Prostate gland (tissue), 2 donors: Measurements from ENCODE around the gene TMEM266. TPM values are rescaled to one million over a fixed set of nuclear protein-coding genes. Genes with fewer than 3 reads are reported as not detected.
A peak's percentile ranks its signal among the peaks of the same experiment; 100 is the strongest.
"Not testable (repeated sequence)": the region's sequence is repeated elsewhere in the genome, so short reads cannot be mapped to it uniquely, and the experiment has no call there.

Source experiments
- DNase-seq: peaks from one replicate; pipeline ENCODE4 v3.0.0-alpha.2; 2019; ENCODE audit warnings: low spot score
- H3K27ac ChIP-seq, 2 donors: fragments of 200-600 bp; sonication (generic); 2 replicates each; pipeline ENCODE4 v1.5.1; 2017 to 2019
- H3K27me3 ChIP-seq: fragments of 200-600 bp; sonication (generic); replicated peaks from 2 replicates; pipeline ENCODE4 v1.5.1; 2019; ENCODE audit not compliant: insufficient read depth
- H3K36me3 ChIP-seq, 2 donors: fragments of 200-600 bp; sonication (generic); 1 replicate in 1 of 2; 2 replicates in 1 of 2; pipeline versions ENCODE4 v1.5.1 to v1.8.1; 2017 to 2019
- H3K4me1 ChIP-seq: fragments of 200-600 bp; sonication (generic); replicated peaks from 2 replicates; pipeline ENCODE4 v1.5.1; 2019
- H3K4me3 ChIP-seq, 2 donors: fragments of 200-600 bp; sonication (generic); 2 replicates each; pipeline ENCODE4 v1.5.1; 2017 to 2019
- H3K9me3 ChIP-seq: fragments of 200-600 bp; sonication (generic); 2 replicates; pipeline ENCODE4 v1.5.1; 2017
- CTCF ChIP-seq, 4 experiments: fragments of 200-600 bp in 2 of 4; fragments of 450-650 bp in 2 of 4; sonication (generic) in 2 of 4; IDR thresholded peaks; 1 replicate in 3 of 4; 2 replicates in 1 of 4; pipeline ENCODE4 v1.5.1; 2016 to 2019; ENCODE audit warnings: antibody characterized with exemption in 4 of 4, mild to moderate bottlenecking in 2 of 4, moderate library complexity in 2 of 4
- POLR2A ChIP-seq: fragments of 450-650 bp; IDR thresholded peaks from one replicate; pipeline ENCODE4 v1.6.1; 2016; ENCODE audit warnings: antibody characterized with exemption, mild to moderate bottlenecking
- POLR2AphosphoS5 ChIP-seq: sonication (generic); formaldehyde crosslinking; IDR thresholded peaks from one replicate; pipeline ENCODE4 v1.6.1; 2017; ENCODE audit warnings: antibody characterized with exemption
- WGBS: methylation state at CpG from one replicate; pipeline ENCODE4 v1.1.5; 2018; 5-methylcytosine and 5-hydroxymethylcytosine counted together
- intact Hi-C: fragments of 100-400 bp; cut with DNase I; formaldehyde crosslinking; loops from one replicate; pipeline ENCODE4 v1.14.2; 2022
- total RNA-seq, 2 donors: library from RNA; depleted of rRNA; stranded (reverse); fragments of >200 nt; gene quantifications; one replicate each; pipeline ENCODE4 v1.1.0, GENCODE V29; 2016

TMEM266 gene
- total RNA-seq, result 1 to 10 TPM; 5.9 to 6.0 TPM

GRCh38 chr15:76059320-76060117 is at the start of gene TMEM266:
Gene TMEM266 (plus strand): TSS chr15:76059985. CDS start chr15:76134264, 74,279 bp downstream.
- Histone ChIP-seq H3K4me3 (peak within 1 kb of the TSS; percentile 60 to 63), H3K27me3 (no peaks in the 10 kb centered on the region), H3K4me1 (no peaks in the 10 kb centered on the region), H3K27ac (no peak within 1 kb of the TSS), H3K9me3 (no peaks in the 10 kb centered on the region), H3K36me3 (no peaks in the 10 kb centered on the region)
- intact Hi-C loops, result loop anchor here (5.0 kb wide), 1 partner anchor 78 kb away; no protein-coding TSS in a partner anchor
- TF ChIP-seq POLR2A, result no peak
- no peak for TF ChIP-seq CTCF (IDR thresholded peaks at IDR 0.05)
- TF ChIP-seq POLR2AphosphoS5, result no peak
- peak; percentile 34 for DNase-seq
- under 1% methylated on average over 47 of the region's 107 CpGs for WGBS

- Histone ChIP-seq H3K36me3 (no peaks in the 10 kb centered on the region), H3K9me3 (no peaks in the 10 kb centered on the region), H3K4me1 (no peaks in the 10 kb centered on the region), H3K27me3 (no peaks in the 10 kb centered on the region), H3K4me3 (no peak overlapping the region), H3K27ac (no peak overlapping the region)
- WGBS, result 91% methylated on average over 2 of the region's 2 CpGs
- DNase-seq, result no peak
- intact Hi-C loops, result no loop called here
- no peak for TF ChIP-seq CTCF (IDR thresholded peaks at IDR 0.05)
- no peak for TF ChIP-seq POLR2AphosphoS5
- TF ChIP-seq POLR2A, result no peak
Observed at GRCh38 chr15:76010613-76011012, 49.2 kb upstream of the TMEM266 start.

GRCh38 chr15:76011627-76012551 is 47.9 kb upstream of the TMEM266 start, which contains the start of gene NRG4:
Gene NRG4 (minus strand): TSS chr15:76012424. CDS start chr15:76011230, 1,194 bp downstream.
- no peaks in the 10 kb centered on the region for H3K4me1 ChIP-seq
- intact Hi-C loops, result no loop called here
- H3K4me3 ChIP-seq, result peak within 1 kb of the TSS; percentile 22
- TF ChIP-seq POLR2A (no peak), POLR2AphosphoS5 (no peak), CTCF (IDR thresholded peaks at IDR 0.05) (no peak)
- no peaks in the 10 kb centered on the region for H3K9me3 ChIP-seq
- no peaks in the 10 kb centered on the region for H3K27me3 ChIP-seq
- 14% methylated on average over 13 of the region's 13 CpGs for WGBS
- H3K27ac ChIP-seq, result no peak within 1 kb of the TSS
- no peak for DNase-seq
- H3K36me3 ChIP-seq, result no peaks in the 10 kb centered on the region

- H3K9me3 ChIP-seq, DNase-seq, H3K27me3 ChIP-seq, H3K36me3 ChIP-seq, H3K4me3 ChIP-seq, H3K4me1 ChIP-seq, H3K27ac ChIP-seq, intact Hi-C loops: not testable (repeated sequence)
- WGBS, result 100% methylated on average over 4 of the region's 4 CpGs
Observed at GRCh38 chr15:76013470-76013869, 46.3 kb upstream of the TMEM266 start.

GRCh38 chr15:76024021-76024768 is 35.6 kb upstream of the TMEM266 start:
- H3K36me3 ChIP-seq, result no peaks in the 10 kb centered on the region
- DNase-seq, result no peak
- no peaks in the 10 kb centered on the region for H3K27me3 ChIP-seq
- intact Hi-C loops, result no loop called here
- no peak for TF ChIP-seq POLR2AphosphoS5
- no peak for TF ChIP-seq POLR2A
- TF ChIP-seq CTCF (IDR thresholded peaks at IDR 0.05), result no peak
- H3K4me1 ChIP-seq, result no peaks in the 10 kb centered on the region
- no peak overlapping the region for H3K4me3 ChIP-seq
- WGBS, result 90% methylated on average over 4 of the region's 4 CpGs
- no peak overlapping the region for H3K27ac ChIP-seq
- no peaks in the 10 kb centered on the region for H3K9me3 ChIP-seq
